ENCODE results near the gene BARX2.

The BARX2 gene

GRCh38 chr11:129417458-129417857, 41.8 kb downstream of the BARX2 start:
- no peaks in the 10 kb centered on the region for H3K27me3 ChIP-seq (ENCODE audit: insufficient read depth, low read length)
- no peak overlapping the region for H3K27ac ChIP-seq (ENCODE audit: low read depth, low read length, poor library complexity, severe bottlenecking)
- no peak overlapping the region for H3K4me2 ChIP-seq (ENCODE audit: low read length)
- H3K9me3 ChIP-seq (ENCODE audit: low read length) = no peaks in the 10 kb centered on the region
- H3K36me3 ChIP-seq (ENCODE audit: insufficient read depth, low read length) = no peaks in the 10 kb centered on the region
- H3K4me3 ChIP-seq (ENCODE audit: low read depth, low read length, poor library complexity, severe bottlenecking) = no peak overlapping the region
- H3K79me2 ChIP-seq (ENCODE audit: insufficient read depth, low read length) = no peaks in the 10 kb centered on the region
- no peaks in the 10 kb centered on the region for H3K9me2 ChIP-seq (ENCODE audit: low read depth, low read length)
- H2AFZ ChIP-seq (ENCODE audit: low read length) = no peak overlapping the region
- no peaks in the 10 kb centered on the region for H4K20me1 ChIP-seq (ENCODE audit: insufficient read depth, low read length)
- no peak for TF ChIP-seq EZH2 (IDR thresholded peaks at IDR 0.05; ENCODE audit: borderline replicate concordance, low read length)
- TF ChIP-seq CTCF (IDR thresholded peaks at IDR 0.05; ENCODE audit: low read length) = no peak
- no peak overlapping the region for H3K9ac ChIP-seq (ENCODE audit: low read length)
- H3F3A ChIP-seq (ENCODE audit: insufficient read depth, low read length) = no peaks in the 10 kb centered on the region
- H3K4me1 ChIP-seq (ENCODE audit: insufficient read depth, low read length, severe bottlenecking) = no peaks in the 10 kb centered on the region

GRCh38 chr11:129418039-129418438, 42.4 kb downstream of the BARX2 start:
- Histone ChIP-seq H2AFZ (ENCODE audit: low read length) (no peak overlapping the region), H4K20me1 (ENCODE audit: insufficient read depth, low read length) (no peaks in the 10 kb centered on the region), H3K4me2 (ENCODE audit: low read length) (no peak overlapping the region)

GRCh38 chr11:129419386-129419785, 43.7 kb downstream of the BARX2 start:
- Histone ChIP-seq H3K4me2 (ENCODE audit: low read length) (no peak overlapping the region), H3K9me2 (ENCODE audit: low read depth, low read length) (no peaks in the 10 kb centered on the region), H3K4me1 (ENCODE audit: insufficient read depth, low read length, severe bottlenecking) (no peaks in the 10 kb centered on the region)

More at GRCh38 chr11:129418039-129418438, 42.4 kb downstream of the BARX2 start:
- H3F3A ChIP-seq (ENCODE audit: insufficient read depth, low read length) = no peaks in the 10 kb centered on the region
- H3K36me3 ChIP-seq (ENCODE audit: insufficient read depth, low read length) = no peaks in the 10 kb centered on the region
- H3K4me1 ChIP-seq (ENCODE audit: insufficient read depth, low read length, severe bottlenecking) = no peaks in the 10 kb centered on the region
- no peak overlapping the region for H3K9ac ChIP-seq (ENCODE audit: low read length)
- no peaks in the 10 kb centered on the region for H3K9me2 ChIP-seq (ENCODE audit: low read depth, low read length)
- no peaks in the 10 kb centered on the region for H3K79me2 ChIP-seq (ENCODE audit: insufficient read depth, low read length)
- no peaks in the 10 kb centered on the region for H3K27me3 ChIP-seq (ENCODE audit: insufficient read depth, low read length)
- H3K9me3 ChIP-seq (ENCODE audit: low read length) = no peaks in the 10 kb centered on the region
- no peak overlapping the region for H3K27ac ChIP-seq (ENCODE audit: low read depth, low read length, poor library complexity, severe bottlenecking)
- TF ChIP-seq EZH2 (IDR thresholded peaks at IDR 0.05; ENCODE audit: borderline replicate concordance, low read length) = no peak
- no peak for TF ChIP-seq CTCF (IDR thresholded peaks at IDR 0.05; ENCODE audit: low read length)
- H3K4me3 ChIP-seq (ENCODE audit: low read depth, low read length, poor library complexity, severe bottlenecking) = no peak overlapping the region

More at GRCh38 chr11:129419386-129419785, 43.7 kb downstream of the BARX2 start:
- H2AFZ ChIP-seq (ENCODE audit: low read length) = no peak overlapping the region
- H3K27me3 ChIP-seq (ENCODE audit: insufficient read depth, low read length) = no peaks in the 10 kb centered on the region
- H3K9me3 ChIP-seq (ENCODE audit: low read length) = no peaks in the 10 kb centered on the region
- H3F3A ChIP-seq (ENCODE audit: insufficient read depth, low read length) = no peaks in the 10 kb centered on the region
- no peaks in the 10 kb centered on the region for H3K36me3 ChIP-seq (ENCODE audit: insufficient read depth, low read length)
- H3K79me2 ChIP-seq (ENCODE audit: insufficient read depth, low read length) = no peaks in the 10 kb centered on the region
- TF ChIP-seq EZH2 (IDR thresholded peaks at IDR 0.05; ENCODE audit: borderline replicate concordance, low read length) = no peak
- TF ChIP-seq CTCF (IDR thresholded peaks at IDR 0.05; ENCODE audit: low read length) = no peak
- H3K27ac ChIP-seq (ENCODE audit: low read depth, low read length, poor library complexity, severe bottlenecking) = no peak overlapping the region
- no peaks in the 10 kb centered on the region for H4K20me1 ChIP-seq (ENCODE audit: insufficient read depth, low read length)
- H3K9ac ChIP-seq (ENCODE audit: low read length) = no peak overlapping the region
- no peak overlapping the region for H3K4me3 ChIP-seq (ENCODE audit: low read depth, low read length, poor library complexity, severe bottlenecking)
